IMR-90 (cell line): Measurements from ENCODE around the gene S1PR2. TPM values are rescaled to one million over a fixed set of nuclear protein-coding genes. Genes with fewer than 3 reads are reported as not detected.

ENCODE experiments used
- ATAC-seq: fragments of 200-7000 bp; cut with Tn5 transposase; 2 replicates; pipeline ENCODE4 v1.9.1; 2020; ENCODE audit warnings: low read depth, mild to moderate bottlenecking, moderate library complexity
- BruUV-seq: library from RNA; stranded (reverse); fragments of 400-500 nt; replicated peaks from 2 replicates; lab custom pipeline; 2021; lab: Mats Ljungman, UMichigan
- CTCF ChIA-PET: fragments of 300-600 bp; formaldehyde crosslinking; extraction: SDS; loops from one replicate; lab custom pipeline; 2021; ENCODE audit warnings: antibody characterized with exemption; lab: Yijun Ruan, JAX
- POLR2A ChIA-PET: fragments of 300-600 bp; sonication (Branson Sonifier 250); formaldehyde crosslinking; loops from one replicate; lab custom pipeline; 2022; ENCODE audit warnings: antibody characterized with exemption; ENCODE audit not compliant: unreplicated experiment; lab: Charles Lee
- DNase-seq: peaks from one replicate; pipeline ENCODE4 v3.0.0; 2013
- H2AFZ ChIP-seq: replicated peaks from 2 replicates; pipeline ENCODE3; 2013; ENCODE audit warnings: low read length, mild to moderate bottlenecking; ENCODE audit not compliant: poor library complexity
- H2AK5ac ChIP-seq: 2 replicates; pipeline ENCODE4 v1.6.1; 2013; ENCODE audit warnings: low read depth, low read length, inconsistent platforms
- H2AK9ac ChIP-seq: replicated peaks from 2 replicates; pipeline ENCODE3; 2013; ENCODE audit warnings: mild to moderate bottlenecking, low read depth, low read length, moderate library complexity; ENCODE audit not compliant: poor library complexity
- H2BK120ac ChIP-seq: 2 replicates; pipeline ENCODE4 v1.6.1; 2013; ENCODE audit warnings: low read depth, low read length, inconsistent platforms
- H2BK15ac ChIP-seq: 3 replicates; pipeline ENCODE4 v1.6.1; 2013; ENCODE audit warnings: low read depth, low read length, inconsistent platforms
- H2BK20ac ChIP-seq: 2 replicates; pipeline ENCODE4 v1.6.1; 2013; ENCODE audit warnings: low read depth, mild to moderate bottlenecking, inconsistent platforms, low read length, moderate library complexity
- H2BK5ac ChIP-seq: 2 replicates; pipeline ENCODE4 v1.6.1; 2013; ENCODE audit warnings: mild to moderate bottlenecking, low read depth, low read length, inconsistent platforms; ENCODE audit not compliant: poor library complexity, severe bottlenecking
- H3K14ac ChIP-seq: replicated peaks from 2 replicates; pipeline ENCODE4 v1.6.1; 2013; ENCODE audit warnings: low read depth, low read length, inconsistent platforms
- H3K18ac ChIP-seq: 2 replicates; pipeline ENCODE4 v1.6.1; 2013; ENCODE audit warnings: low read depth, low read length, control low read depth
- H3K23ac ChIP-seq: 2 replicates; pipeline ENCODE4 v1.6.1; 2013; ENCODE audit warnings: low read depth, low read length, inconsistent platforms
- H3K27ac ChIP-seq: 2 replicates; pipeline ENCODE4 v1.5.1; 2013; ENCODE audit warnings: mild to moderate bottlenecking, control low read depth, low read length; ENCODE audit not compliant: insufficient read depth
- H3K27me3 ChIP-seq: 2 replicates; pipeline ENCODE4 v1.6.1; 2013; ENCODE audit warnings: low read length; ENCODE audit not compliant: control insufficient read depth, insufficient read depth
- H3K36me3 ChIP-seq: 2 replicates; pipeline ENCODE4 v1.6.1; 2013; ENCODE audit warnings: low read length, mixed read lengths; ENCODE audit not compliant: control insufficient read depth, insufficient read depth
- H3K4ac ChIP-seq: 2 replicates; pipeline ENCODE4 v1.6.1; 2013; ENCODE audit warnings: low read depth, low read length, inconsistent platforms
- H3K4me1 ChIP-seq: 2 replicates; pipeline ENCODE4 v1.6.1; 2013; ENCODE audit warnings: low read length, mixed read lengths; ENCODE audit not compliant: control insufficient read depth, insufficient read depth
- H3K4me2 ChIP-seq: 2 replicates; pipeline ENCODE4 v1.6.1; 2013; ENCODE audit warnings: low read depth, mild to moderate bottlenecking, control low read depth, low read length, moderate library complexity
- H3K4me3 ChIP-seq: 2 replicates; pipeline ENCODE4 v1.5.1; 2013; ENCODE audit warnings: low read depth, mild to moderate bottlenecking, control low read depth, low read length, moderate library complexity; ENCODE audit not compliant: insufficient read depth
- H3K56ac ChIP-seq: 2 replicates; pipeline ENCODE4 v1.6.1; 2013; ENCODE audit warnings: low read length, inconsistent platforms; ENCODE audit not compliant: insufficient read depth; ENCODE audit errors: extremely low read depth
- H3K79me1 ChIP-seq, 2 experiments: 2 replicates each; pipeline ENCODE4 v1.6.1; 2013; ENCODE audit warnings: low read length in 2 of 2, inconsistent platforms in 1 of 2, low read depth in 1 of 2
- H3K9ac ChIP-seq: 2 replicates; pipeline ENCODE4 v1.6.1; 2013; ENCODE audit warnings: low read depth, low read length, control low read depth
- H3K9me1 ChIP-seq: 2 replicates; pipeline ENCODE4 v1.6.1; 2013; ENCODE audit warnings: low read length, inconsistent platforms; ENCODE audit not compliant: insufficient read depth
- H3K9me3 ChIP-seq: 2 replicates; pipeline ENCODE4 v1.6.1; 2013; ENCODE audit warnings: low read length; ENCODE audit not compliant: control insufficient read depth, insufficient read depth
- H4K20me1 ChIP-seq: 2 replicates; pipeline ENCODE4 v1.6.1; 2013; ENCODE audit warnings: low read length, inconsistent platforms; ENCODE audit not compliant: insufficient read depth
- H4K5ac ChIP-seq: 2 replicates; pipeline ENCODE4 v1.6.1; 2013; ENCODE audit warnings: mild to moderate bottlenecking, low read depth, low read length, control low read depth
- H4K8ac ChIP-seq, 2 experiments: 2 replicates each; pipeline ENCODE4 v1.6.1; 2013; ENCODE audit warnings: low read depth in 2 of 2, low read length in 2 of 2, control low read depth in 1 of 2, inconsistent platforms in 1 of 2
- H4K91ac ChIP-seq: 2 replicates; pipeline ENCODE4 v1.6.1; 2013; ENCODE audit warnings: low read depth, low read length, inconsistent platforms; ENCODE audit not compliant: insufficient read depth
- CHD1 ChIP-seq: IDR thresholded peaks from 2 replicates; pipeline ENCODE4 v1.6.1; 2012; ENCODE audit warnings: low read depth, low read length, improper control_type of control experiment
- WGBS, 2 experiments: methylation state at CpG; one replicate each; pipeline versions ENCODE4 v1.1.5 to v1.1.7; 2013; ENCODE audit warnings: missing lambda C conversion rate in 2 of 2; ENCODE audit not compliant: insufficient read length in 1 of 2; ENCODE audit errors: extremely low coverage in 2 of 2; 5-methylcytosine and 5-hydroxymethylcytosine counted together
- dilution Hi-C: fragments of 300-500 bp; cut with HindIII; formaldehyde crosslinking; loops from one replicate; pipeline ENCODE4 v1.14.3; 2018; ENCODE audit warnings: low sequenced_read_pairs; ENCODE audit not compliant: unreplicated experiment
- in situ Hi-C: fragments of 300-500 bp; cut with MboI; formaldehyde crosslinking; loops from 3 replicates; pipeline ENCODE4 v1.14.3; 2019; ENCODE audit warnings: low sequenced_read_pairs, inconsistent platforms, mixed read lengths
- intact Hi-C: fragments of 100-400 bp; cut with micrococcal nuclease; formaldehyde crosslinking; loops from 2 replicates; pipeline ENCODE4 v1.10.0; 2022
- polyA plus RNA-seq, 3 experiments: library from polyadenylated mRNA; depleted of rRNA; stranded (reverse); fragments of >200 nt; gene quantifications; 2 replicates each; pipeline ENCODE4 v1.2.3, GENCODE V29; 2012; ENCODE audit warnings: low replicate concordance in 1 of 3
- total RNA-seq: library from RNA; depleted of rRNA; stranded (reverse); fragments of >200 nt; gene quantifications from 2 replicates; pipeline ENCODE4 v1.2.3, GENCODE V29; 2012
- TF ChIP-seq, protein P1 (sequence below): fragments of 150-350 bp; IDR thresholded peaks from 2 replicates; pipeline ENCODE4 v1.6.1; 2017; ENCODE audit warnings: mild to moderate bottlenecking, antibody characterized with exemption, low read length, low read depth

The S1PR2 gene
- total and polyA plus RNA-seq, 2 of the 4 experiments (the other 2 are of a cell fraction), result 14.0 to 15.0 TPM

DNA sequence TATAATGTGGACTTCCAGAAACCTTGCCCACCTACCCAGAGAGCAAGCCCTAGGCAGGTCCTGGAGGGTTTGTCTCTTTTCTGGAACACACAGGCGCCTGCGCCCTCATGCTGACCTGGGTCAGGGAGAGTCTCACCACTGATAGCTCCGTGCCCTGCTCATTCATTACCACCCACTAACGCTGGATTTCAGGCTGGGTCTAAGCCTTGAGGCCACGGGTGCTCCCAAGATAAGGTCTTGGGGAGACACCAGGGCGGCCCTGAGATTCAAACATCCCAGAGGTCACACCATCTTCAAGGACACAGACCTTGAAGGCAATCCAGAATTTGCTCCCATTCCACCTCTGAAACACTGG lies 5.1 kb downstream of the S1PR2 start:
- Histone ChIP-seq H2AK9ac (peak overlapping the region; percentile 97), H3K9me1 (peaks cover 25% of the 10 kb centered on the region), H2BK20ac (peak overlapping the region; percentile 79), H3K4me2 (peak overlapping the region; percentile 58), H3K4me3 (no peak overlapping the region), H2BK120ac (peak overlapping the region; percentile 92), H3K4ac (peak overlapping the region; percentile 93), H3K4me1 (peaks cover 25% of the 10 kb centered on the region), H4K8ac (peak overlapping the region; percentile 2 to 87), H3K79me1 (peaks cover 29 to 86% of the 10 kb centered on the region in 2 experiments; a peak in 3 of 4 replicates), H2AFZ (peak overlapping the region; percentile 89), H4K20me1 (peaks cover 32% of the 10 kb centered on the region), H4K5ac (peak overlapping the region; percentile 66), H2AK5ac (peak overlapping the region; percentile 84), H3K9ac (peak overlapping the region; percentile 19), H3K18ac (peak overlapping the region; percentile 61), H3K14ac (peak overlapping the region; percentile 81; the same call in 1 of the 2 replicates), H2BK15ac (peak overlapping the region; percentile 79; the same call in 2 of the 3 replicates), H3K27ac (peak overlapping the region; percentile 95), H4K91ac (peak overlapping the region; percentile 79), H2BK5ac (peak overlapping the region; percentile 91), H3K27me3 (no peaks in the 10 kb centered on the region), H3K36me3 (peaks cover 37% of the 10 kb centered on the region), H3K23ac (peak overlapping the region; percentile 79; the same call in 1 of the 2 replicates), H3K9me3 (no peaks in the 10 kb centered on the region), H3K56ac (peak overlapping the region; percentile 5)
- ChIA-PET CTCF (no interaction called here), POLR2A (interaction anchor here (0.5 kb wide), 1 partner anchor 48 kb away, joined by 5 read pairs; no protein-coding TSS in a partner anchor)
- ATAC-seq (no peak), DNase-seq (no peak)
- WGBS, 2 experiments, result 38% methylated on average over 4 of the region's 6 CpGs; no CpG with 5 or more reads in 1 of the 2 experiments
- intact Hi-C loops (no loop called here), in situ Hi-C loops (no loop called here), dilution Hi-C loops (no loop called here)
- TF ChIP-seq CHD1, result 0 out of 2 replicates have a peak, but pooled peaks have one; percentile 35
- TF ChIP-seq, protein P1, sequence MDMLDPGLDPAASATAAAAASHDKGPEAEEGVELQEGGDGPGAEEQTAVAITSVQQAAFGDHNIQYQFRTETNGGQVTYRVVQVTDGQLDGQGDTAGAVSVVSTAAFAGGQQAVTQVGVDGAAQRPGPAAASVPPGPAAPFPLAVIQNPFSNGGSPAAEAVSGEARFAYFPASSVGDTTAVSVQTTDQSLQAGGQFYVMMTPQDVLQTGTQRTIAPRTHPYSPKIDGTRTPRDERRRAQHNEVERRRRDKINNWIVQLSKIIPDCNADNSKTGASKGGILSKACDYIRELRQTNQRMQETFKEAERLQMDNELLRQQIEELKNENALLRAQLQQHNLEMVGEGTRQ, result no peak
- BruUV-seq, result no TSS peak
